CD4-positive, alpha-beta T cell treated with Interleukin-2 at 100 ng/mL for 4 hours (primary cell): ENCODE measurements around the gene GPR176.

ENCODE experiments used
- DNase-seq: peaks from one replicate; pipeline ENCODE4 v3.0.0-alpha.2; 2020; ENCODE audit warnings: low spot score

The GPR176 gene

DNA sequence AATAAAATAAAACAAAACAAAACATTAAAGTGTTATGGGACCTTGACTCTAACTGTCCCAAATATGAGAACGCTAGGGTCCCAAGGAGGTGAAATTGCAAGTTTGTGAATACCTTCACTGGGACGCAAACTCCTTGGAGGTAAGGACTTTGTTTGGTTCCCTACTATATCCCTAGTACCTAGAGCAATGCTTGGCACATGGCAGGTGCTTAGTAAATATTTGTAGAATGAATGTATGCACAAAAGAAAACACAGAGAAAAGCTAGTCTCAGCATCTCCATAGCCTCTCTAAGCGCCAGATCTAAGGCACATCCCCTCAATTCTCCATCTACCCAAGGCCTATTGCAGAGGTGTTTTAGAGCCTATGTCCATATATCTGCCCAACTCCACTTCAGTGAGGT, 30.5 kb downstream of the GPR176 start:
- DNase-seq: no peak

DNA sequence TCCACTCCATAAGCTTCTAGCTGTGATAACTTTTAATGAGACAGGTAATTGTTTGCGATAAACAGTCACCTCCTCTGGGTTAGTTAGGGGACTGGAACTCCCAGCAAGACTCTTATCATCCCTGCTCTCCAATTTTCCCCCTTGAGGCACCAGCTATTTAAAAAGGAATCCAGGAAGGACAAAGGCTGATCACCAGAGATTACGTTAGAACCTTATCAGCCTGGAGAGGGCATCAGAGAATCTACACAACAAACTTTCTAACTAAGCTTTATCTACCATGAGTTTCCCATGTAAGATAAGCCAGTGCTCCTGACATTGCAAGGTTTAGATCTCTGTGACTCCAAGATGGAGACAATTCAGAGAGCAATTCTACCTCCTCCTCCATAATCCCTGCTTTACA, 31.3 kb downstream of the GPR176 start:
- no peak for DNase-seq

DNA sequence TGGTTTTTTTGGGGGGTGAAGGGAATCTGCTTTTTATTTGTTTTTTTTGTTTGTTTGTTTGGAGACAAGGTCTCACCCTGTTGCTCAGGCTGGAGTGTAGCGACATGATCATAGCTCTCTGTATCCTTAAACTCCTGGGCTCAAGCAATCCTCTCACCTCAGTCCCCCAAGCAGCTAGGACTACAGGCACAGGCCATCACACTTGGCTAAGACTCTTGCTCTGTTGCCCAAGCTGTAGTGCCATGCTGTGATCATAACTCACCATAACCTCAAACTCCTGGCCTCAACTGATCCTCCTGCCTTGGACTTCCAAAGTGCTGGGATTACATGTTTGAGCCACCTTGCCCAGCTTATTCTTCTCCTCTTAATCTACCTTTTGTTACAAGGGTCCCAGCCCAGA, 31.8 kb downstream of the GPR176 start:
- no peak for DNase-seq

DNA sequence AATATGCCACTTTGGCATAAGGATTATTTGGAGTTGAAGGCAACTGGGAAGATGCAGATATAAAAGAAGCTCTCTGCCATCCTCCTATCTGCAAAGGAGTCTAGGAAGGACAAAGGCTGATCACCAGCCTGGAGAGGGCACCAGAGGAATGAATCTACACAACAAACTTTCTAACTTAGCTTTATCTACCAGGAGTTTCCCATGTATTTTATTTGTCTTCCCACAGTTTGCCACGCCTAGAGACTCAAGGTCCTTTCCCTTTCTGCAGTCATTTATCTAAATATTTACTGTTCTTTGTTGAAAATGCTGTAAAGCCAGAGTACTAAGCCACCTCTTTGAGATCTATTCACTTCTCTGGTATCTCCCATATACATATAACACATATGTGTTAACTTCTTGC, 32.2 kb downstream of the GPR176 start:
- no peak for DNase-seq

DNA sequence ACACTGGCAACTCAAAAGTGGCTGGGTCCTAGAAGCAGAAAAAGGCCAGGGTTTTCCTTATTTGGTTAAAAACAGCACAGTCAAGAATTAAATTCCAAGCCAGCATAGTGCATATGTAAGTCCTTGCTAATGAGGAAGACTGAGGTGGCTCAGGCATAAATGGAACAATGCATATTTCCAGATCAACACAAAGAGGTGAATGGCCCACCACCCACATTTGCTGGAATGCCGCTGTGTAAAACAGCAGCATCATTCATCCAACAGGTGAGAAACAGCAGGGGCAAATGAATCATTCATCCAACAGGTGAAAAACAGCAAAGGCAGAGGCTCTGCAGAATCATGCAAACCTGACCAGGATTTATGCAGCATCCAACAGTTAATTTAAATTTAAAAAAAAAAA, 32.9 kb downstream of the GPR176 start:
- no peak for DNase-seq

DNA sequence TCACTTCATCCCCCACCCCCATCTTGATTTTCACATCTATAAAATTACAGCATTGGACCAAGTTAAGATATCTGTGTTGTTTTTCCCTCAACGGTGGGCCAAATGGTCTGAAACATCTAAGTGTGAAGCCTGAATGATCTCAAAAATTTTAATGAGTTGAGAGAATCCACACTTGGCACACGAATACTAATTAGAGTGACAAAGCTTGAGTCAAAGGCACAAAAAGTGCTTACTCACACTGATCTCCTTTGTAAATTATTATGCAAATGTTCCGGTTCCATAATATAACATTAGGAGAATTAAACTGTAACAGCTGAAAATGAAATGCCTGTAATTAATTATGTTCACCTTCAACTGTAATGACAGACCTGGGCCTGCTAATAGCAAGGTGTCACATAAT, 33.6 kb downstream of the GPR176 start:
- DNase-seq: no peak

DNA sequence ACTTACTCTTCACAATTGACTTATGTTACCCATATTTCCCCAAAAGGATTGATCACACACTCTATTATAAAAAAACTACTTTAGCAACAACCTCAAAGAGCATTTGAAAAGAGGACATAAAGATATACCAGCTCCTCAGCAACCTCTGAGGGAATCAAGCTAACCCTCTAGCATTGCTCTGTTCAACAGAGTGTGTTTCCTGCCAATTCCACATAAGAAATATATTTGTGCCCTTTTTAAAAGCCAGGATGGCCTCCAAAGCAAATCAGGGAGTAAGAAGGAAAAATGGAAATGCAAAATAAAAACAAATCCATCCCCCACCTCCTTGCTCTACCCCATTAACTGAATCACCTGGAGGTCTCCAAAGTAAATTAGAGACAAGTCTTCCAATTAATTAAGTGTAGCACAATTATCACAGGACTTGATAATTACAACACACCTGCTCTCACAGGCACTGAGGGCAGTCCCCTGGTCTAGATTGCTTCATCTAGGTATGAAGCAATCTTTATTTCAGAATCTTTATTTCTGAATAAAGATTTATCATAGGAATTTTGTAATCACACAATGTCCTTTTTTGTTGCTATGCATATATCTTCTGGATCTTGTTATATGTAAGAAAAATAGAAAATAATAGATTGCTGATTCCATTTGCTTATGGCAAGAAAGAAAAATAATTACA, 34.8 kb downstream of the GPR176 start:
- no peak for DNase-seq

DNA sequence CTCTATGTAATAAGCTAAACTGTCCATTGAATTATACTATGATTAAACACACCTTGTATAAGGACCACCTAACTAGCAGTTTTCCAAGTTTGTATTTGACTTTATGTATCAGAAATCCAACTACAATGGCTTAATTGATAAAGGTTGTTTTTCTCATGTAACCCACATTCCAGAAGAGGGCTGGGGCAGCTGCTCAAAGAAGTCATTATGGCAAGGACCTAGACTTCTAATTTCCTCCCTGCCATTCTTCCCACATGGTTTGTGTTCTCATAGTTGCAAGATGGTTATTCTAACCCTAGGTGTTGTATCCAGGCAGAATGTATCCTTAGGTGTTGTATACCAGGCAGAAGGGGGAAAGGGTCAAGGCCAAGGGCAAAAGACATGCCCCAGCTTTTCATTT, 35.7 kb downstream of the GPR176 start:
- no peak for DNase-seq

DNA sequence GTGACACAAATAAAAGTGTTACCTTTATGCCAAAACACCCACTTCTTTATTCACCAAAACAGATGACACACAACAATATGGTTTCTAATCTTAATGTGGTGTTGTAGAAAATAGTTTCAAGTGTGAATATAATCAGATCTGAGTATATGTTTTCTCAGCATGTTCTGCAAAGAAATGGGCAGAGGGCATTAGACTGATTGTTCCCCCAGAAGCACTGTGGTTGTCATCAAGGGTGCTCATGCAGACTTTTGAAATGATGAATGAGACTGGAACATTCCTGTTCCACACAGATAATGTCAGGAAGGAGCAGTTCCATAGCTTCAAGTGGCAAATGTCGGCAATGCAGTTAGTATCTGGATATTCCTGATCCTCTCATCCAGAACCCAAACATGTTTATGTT, 37.5 kb downstream of the GPR176 start:
- DNase-seq: no peak

DNA sequence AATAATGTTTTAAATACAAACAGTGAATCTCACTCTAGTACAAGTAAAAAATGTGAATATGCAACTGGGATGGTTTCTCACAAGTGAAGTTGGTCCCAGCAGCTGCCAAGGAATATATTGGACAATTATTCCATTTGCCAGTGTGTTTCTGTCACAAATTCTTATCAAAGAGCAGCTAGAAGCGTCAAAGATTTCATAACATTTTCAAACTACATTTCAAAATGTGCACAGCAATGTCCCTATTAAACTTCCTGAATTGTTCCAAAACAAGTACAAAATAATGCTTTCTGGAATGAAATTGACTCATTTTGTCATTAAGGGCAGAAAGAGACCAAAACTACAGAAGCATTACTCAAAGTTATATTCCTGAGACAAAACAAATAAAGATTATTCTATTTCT, 38.3 kb downstream of the GPR176 start:
- DNase-seq: no peak

DNA sequence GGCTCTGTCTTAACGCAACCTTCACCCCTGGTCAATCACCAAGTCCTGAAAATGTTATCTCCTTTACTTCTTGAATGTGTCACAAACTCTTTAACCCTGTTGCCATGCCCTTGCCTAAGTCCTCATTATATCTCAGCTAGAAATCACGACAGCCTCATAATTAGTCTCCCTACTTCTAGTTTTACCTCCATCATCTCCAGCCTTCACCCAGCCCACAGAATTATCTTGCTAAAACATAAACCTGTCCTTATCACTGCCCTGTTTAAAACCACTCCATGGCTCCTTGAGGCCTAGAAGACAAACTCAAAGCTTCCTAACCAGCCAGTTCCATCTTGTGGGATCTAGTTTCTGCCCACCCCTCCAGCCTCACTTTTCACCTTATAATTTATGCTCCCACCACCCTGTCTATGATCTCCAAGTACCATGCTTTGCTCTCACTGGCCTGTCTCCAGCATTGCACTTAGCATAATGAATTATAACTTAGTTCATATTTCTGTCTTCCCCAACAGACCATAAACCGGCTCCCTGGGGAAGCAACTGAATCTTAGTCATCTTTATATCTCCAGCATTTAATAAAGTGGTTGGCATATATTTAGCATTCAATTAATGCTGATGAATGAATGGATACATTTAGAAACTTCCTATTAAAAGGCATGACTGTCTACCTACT, 39.2 kb downstream of the GPR176 start:
- no peak for DNase-seq

DNA sequence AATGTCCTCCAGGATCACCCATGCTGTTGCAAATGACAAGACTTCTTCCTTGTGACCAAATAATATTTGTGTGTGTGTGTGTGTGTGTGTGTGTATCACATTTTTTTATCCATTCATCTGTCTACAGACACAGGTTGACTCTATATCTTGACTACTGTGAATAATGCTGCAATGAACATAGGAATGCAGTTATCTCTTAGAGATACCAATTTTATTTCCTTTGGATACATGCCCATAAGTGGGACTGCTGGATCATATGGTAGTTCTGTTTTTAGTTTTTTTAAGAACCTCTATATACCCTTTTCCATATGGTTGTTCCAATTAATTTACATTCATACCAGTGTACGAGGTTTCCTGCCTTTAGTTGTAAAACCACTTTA, 41.7 kb downstream of the GPR176 start:
- DNase-seq: no peak

DNA sequence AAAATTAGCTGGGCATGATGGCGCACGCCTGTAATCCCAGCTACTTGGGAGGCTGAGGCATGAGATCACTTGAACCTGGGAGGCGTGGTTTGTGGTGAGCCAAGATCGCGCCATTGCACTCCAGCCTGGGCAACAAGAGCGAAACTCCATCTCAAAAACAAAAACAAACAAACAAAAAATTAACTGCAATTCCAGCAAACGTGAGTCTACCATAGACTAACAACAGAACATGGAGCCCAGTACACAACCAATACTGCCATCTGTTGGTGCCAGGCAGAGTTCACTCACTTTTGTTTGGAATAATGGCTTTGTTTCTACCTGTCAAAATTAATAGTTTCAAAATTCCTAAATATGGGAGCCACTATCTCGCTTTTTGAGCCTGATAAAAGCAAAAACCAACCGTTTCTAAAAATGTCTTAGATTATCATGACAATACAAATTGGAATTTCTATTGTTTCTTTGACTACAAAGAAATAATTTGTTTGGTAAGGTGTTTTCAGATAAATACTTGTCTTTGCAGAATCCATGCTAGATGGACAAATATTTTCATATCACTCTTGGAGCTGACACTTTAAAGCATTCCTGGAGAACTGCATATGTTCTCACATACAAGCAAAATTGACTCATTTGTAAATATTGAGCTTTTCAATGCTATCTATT, 45.0 kb downstream of the GPR176 start:
- peak; percentile 13 for DNase-seq

DNA sequence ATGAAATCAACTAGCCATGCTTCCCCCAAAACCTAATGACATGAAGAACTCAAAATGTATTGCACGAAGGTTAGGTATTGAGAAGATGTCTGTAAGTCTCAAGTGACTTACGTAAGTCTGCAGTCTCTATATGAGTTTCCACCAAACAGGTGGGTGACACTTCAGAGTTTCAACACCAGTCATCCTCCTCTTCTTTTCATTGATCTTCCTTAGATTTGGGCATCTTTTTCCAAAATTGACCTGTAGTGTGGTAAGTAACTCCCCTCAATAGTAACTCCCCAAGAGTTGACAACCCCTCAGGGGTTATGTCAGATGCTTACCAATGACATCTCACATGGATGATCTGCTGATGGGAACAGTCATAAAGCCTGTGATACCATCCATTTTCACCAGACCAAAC, 46.1 kb downstream of the GPR176 start:
- no peak for DNase-seq

DNA sequence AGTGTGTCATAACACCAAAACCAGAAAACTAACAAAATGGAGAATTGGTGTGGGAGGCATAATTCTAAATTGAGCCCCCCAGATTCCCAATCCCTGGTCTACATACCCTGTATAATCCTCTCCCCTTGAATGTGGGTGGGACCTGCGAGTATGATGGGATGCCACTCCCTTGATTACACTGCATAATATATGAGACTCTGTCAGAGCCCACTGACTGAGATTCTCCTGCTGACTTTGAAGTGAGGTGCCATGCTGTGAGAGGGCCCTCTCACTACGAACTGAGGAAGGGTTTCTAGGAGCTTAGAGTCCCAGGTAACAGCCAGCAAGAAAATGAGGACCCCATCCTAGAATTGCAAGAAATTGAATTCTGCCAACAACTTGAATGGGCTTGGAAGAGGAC, 49.5 kb downstream of the GPR176 start:
- DNase-seq: no peak

DNA sequence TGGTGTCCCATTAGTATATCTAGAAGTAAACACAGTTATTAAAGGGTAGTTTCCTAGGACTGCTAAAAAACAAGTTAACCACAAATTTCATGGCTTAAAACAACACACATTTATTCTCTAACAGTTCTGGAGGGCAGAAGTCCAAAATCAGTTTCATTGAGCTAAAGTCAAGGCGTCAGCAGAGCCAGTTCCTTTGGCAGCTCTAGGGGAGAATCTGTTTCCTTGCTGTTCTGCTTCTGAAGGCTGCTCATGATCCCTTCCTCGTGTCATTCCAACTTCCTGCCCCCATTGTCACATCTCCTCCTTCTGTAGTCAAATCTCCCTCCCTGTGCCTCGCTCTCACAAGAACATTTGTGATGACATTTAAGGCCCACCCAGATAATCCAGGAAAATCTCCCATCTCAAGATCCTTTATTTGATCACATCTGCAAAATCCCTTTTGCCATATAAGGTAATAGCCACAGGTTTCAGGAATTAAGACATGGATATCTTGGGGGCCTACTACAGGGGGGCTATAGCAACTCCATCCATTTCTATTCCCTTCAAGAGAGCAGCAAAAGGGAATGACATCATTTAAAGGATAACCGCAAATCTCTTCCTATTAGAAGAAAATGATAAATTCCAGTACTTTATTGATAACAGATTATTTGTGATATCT, 50.1 kb downstream of the GPR176 start:
- DNase-seq: no peak

DNA sequence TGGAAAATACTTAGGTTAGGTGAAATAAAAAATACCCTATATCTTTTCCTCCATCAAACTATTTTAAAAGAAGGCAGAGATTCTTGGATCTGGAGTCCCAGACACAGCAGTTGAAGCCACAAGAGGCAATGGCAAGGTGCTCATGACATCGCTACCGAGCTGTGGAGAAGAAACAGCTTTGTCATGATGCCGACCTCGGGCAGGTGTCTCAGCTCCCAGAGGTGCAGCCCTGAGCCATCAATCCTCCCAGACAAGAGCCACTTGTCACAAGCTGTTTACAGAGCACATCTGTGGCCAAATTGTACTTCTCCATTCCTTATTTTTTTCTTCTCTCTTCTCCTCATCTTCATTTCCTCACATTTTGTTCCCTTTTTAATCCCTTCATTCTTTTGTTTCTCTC, 50.8 kb downstream of the GPR176 start:
- DNase-seq: no peak

DNA sequence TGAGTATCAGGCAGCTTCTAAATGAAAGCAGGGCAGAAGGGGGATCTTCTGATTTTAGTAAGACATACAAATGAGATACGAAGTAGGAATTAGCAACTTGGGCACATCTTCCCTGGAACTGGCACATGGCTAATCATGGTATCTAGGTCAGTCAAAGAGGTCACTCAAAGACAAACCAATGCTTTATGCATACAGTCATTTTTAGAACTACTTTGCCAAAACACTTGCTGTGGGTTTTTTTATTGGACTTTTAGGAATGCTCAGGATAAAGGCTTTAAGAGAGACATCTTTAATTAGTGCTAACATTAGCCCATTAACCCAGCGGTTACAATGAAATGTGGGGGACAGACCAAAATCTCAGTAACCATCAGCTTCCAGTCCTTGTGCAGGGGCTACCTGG, 51.7 kb downstream of the GPR176 start:
- DNase-seq: no peak

DNA sequence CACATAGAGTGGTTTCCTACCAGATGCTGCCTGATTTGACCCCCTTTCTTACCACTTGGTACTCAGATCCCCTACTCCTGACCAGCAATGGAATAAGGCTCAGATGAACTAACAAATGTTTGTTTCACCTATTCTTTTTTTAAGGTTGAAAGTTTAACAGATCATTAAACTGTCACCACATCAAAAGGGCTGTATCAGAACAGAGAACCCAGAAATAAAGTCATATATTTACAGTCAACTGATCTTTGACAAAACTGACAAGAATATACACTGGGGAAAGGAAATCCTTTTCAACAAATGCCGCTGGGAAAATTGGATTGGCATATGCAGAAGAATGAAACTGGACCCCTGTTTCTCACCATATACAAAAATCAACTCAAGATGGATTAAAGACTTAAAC, 56.0 kb downstream of the GPR176 start:
- DNase-seq: no peak

DNA sequence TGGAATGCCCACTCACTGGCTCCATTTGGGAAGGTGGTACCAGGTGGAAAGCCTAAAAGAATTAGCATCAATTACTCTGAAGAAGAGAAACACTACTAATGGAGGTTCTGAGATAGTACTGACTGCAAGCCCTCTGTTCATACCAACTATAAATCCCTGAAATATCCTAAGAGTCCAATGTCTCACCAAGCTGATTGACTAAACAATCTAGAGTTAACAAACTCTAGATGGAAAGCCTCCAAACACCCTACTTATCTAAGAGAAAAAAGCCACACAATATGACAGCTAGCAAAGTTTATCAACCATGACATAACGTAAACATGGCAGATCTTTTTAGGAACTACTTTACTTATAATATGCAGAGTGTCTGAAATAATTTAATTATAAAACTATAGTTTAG, 59.2 kb downstream of the GPR176 start:
- DNase-seq: no peak

DNA sequence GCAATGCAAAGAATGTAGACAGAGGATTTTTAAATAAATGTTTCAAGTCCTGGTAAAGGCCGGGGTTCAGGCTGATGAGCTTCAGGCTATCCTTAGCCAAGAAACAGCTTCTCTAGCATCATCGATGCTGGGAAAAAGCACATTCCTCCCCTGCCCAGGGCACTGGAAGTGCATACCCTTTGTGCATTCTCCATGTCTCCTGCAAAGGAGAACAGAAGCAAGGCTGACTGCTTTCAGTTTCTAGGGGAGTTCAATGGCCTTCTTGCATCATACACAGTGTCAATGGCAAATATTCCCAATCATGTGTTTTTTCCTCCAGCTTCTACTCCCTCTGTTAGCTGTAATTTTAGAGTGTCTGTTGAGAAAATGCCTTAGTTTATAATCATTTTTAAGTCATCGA, 59.9 kb downstream of the GPR176 start:
- no peak for DNase-seq

DNA sequence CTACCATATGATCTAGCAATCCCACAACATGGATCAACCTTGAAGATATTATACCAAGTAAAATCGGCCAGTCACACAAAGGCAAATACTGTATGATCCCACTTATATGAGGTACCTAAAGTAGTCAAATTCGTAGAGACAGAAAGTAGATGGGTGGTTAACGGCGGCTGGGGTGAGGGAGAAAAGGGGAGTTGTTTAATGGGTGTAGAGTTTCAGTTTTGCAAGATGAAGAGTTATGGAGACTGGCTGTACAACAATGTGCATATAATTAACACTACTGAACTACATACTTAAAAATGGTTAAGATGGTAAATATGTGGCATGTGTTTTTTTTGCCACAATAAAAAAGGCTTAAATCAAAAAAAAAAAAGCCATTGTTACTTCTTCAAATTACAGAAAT, 60.4 kb downstream of the GPR176 start:
- no peak for DNase-seq

DNA sequence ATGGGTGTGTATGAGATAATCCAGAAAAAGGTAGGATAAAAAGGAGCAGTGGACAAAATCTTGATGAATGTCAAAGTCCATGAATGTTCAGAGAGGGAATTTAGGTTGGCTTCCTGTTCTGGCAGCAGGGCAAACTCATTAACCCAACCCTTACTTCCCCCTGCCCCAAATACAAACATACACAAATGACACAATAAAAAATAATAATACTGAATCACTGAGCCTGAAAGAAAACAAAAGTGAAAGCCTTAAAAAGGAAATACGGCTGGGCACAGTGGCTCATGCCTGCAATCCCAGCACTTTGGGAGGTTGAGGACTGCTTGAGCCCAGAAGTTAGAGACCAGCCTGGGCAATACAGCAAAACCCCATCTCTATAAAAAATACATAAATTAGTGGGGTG, 62.9 kb downstream of the GPR176 start:
- DNase-seq: no peak
